Activated CD8-positive, alpha-beta memory T cell treated with anti-CD3 and anti-CD28 coated beads for 24 hours (primary cell): ENCODE results near the gene PRPF8.
"Not testable (repeated sequence)": the region's sequence is repeated elsewhere in the genome, so short reads cannot be mapped to it uniquely, and the experiment has no call there.

Experiments
- DNase-seq: peaks from one replicate; pipeline ENCODE4 v3.0.0-alpha.2; 2020

Gene PRPF8

DNA sequence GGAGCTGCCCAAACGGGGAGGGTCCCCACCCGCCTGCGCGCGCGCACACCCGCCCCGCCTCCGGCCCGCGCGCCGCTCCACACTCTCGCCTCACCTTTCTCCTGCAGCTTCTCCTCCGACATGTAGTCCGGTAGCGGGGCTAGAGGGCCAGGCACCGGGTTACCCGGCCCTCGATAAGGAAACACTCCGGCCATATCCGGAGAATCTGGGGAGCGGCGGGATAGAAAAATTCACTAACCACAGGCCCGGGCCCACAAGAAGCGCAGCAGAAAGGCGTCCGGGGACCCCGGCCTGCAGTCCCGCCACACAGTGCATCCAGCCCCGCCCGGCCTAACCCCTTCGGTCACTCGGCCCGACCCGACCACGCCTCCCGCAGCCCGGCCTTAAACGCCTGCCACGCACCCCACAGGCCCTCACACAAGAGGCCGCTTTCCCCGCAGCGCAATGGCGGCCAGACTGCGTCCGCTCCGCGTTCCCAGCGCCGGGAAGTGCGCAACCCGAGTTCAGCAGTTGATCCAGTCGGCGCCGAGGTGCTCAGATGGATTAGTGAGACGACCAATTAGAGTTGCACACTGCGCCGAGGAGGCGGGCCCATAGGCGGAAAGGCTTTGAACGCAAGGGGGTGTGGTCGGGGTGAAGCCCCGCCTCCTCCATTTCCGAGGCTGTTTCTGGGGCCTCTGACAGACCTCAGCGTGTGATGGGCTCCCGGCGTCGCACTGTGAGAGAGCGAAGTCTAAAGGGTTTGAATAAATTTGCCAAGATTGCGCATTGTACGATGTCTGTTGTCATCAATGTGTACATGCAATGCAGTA is at the start of gene PRPF8:
TSS of gene PRPF8 (minus strand) at position 490 of the 812 bp plus-strand sequence. CDS start at position 194, 296 bp downstream.
- DNase-seq, result peak; percentile 99

DNA sequence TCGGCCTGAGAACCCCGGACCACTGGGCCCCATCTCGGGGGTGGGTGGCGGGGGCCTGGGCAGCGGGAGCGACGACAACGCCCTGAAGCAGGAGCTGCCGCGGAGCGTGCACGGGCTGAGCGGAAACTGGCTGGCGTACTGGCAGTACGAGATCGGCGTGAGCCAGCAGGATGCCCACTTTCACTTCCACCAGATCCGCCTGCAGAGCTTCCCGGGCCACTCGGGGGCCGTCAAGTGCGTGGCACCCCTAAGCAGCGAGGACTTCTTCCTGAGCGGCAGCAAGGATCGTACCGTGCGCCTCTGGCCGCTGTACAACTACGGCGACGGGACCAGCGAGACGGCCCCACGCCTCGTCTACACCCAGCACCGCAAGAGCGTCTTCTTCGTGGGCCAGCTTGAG is 49.1 kb upstream of the PRPF8 start:
- DNase-seq, result no peak

DNA sequence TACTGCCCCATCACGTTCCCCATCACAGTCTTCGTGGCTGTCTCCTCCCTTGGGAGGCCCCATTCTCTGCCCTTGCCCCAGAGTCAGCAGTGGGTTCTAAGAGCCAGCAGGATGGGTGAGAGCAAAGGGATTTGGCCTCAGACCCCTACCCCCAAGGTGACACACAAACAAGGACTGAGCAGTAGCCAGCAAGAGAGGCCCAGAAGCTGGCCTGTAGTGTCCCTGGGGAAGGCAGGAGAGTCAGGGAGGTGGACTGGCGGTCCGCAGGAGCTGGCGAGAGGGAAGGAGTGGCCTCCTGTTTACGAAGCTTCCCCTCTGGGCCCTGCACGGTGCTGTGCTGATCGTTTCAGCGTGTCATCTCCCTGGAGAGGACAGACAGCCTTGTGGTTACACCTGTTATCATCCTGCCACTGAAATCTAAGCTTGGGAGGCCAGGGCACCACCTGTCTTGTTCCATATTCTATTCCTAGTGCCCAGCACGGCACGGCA is 48.2 kb upstream of the PRPF8 start:
- no peak for DNase-seq

DNA sequence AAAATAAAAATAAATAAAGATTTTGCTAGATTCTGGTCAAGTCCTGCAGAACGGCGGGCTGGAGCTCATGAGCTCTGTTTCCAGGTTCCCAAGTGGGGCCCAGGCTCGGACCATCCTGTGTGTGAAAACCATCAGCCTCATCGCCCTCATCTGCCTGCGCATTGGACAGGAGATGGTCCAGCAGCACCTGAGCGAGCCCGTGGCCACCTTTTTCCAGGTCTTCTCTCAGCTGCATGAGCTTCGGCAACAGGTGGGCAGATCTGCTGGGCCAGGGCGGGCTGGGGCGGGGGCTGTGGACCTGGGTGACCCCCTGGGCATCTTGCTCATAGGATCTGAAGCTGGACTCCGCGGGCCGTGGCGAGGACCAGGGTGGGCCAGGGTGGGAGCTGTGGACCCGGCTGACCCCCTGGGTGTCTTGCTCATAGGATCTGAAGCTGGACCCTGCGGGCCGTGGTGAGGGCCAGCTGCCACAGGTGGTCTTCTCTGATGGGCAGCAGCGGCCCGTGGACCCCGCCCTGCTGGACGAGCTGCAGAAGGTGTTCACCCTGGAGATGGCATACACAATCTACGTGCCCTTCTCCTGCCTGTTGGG is 47.7 kb upstream of the PRPF8 start:
- no peak for DNase-seq

DNA sequence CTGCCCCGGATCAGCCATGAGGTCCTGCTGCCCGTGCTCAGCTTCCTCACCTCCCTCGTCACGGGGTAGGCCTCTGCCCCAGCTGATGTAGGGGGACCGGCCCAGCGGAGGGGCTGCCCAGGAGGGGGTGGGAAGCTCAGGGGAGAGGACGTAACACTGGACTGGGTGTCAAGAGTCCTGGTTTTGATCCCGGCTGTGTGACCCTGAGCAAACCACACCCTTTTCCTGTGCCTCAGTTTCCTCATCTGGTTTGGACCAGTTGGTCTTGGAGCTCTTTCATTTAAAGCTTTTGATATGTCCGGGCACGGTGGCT is 46.5 kb upstream of the PRPF8 start:
- DNase-seq, result no peak

DNA sequence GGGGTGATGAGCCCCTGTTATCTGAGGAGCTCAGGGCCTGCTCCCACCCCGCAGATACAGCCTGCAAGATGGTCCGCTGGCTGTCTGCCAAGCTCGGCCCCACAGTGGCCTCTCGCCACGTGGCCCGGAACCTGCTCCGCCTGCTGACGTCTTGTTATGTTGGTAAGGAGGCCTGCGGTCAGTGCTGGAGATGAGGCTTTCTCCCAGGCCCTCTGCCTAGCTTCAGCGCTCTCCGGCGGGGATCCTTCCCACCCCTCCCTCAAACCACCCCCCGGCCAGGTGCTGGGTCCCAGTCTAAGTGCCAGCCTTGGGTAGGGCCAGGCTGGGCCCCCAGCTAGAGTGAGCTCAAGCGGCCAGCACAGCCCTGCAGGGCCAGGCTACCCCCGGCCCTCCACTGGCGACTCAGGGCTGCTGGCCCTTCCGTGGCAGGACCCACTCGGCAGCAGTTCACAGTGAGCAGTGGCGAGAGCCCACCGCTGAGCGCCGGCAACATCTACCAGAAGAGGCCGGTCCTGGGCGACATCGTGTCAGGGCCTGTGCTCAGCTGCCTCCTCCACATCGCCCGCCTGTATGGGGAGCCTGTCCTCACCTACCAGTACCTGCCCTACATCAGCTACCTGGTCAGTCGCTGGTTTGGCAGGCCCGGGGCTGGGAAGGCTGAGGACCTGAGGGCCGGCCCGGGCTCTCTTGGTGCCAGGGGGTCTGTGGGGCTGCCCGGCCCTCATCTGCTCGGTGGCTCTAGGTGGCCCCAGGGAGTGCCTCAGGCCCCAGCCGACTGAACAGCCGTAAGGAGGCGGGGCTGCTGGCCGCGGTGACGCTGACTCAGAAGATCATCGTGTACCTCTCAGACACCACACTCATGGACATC is 45.9 kb upstream of the PRPF8 start:
- DNase-seq, result no peak

DNA sequence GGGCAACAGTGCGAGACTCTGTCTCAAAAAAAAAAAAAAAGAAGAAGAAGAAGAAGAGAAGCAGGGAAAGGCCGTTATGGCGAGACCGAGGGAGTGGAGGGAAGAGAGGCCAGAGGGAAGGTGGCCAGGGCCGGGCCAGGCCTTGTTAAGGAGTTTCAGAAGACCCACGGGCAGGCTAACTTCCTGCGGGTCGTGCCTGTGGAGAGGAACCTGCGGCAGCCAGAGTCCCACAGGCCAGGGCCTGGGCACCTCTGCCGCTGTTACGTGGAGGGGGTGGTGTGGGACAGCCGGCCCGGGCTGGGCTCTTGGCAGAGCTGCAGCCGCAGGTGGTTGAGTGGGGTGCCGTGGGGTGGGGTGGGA is 45.3 kb upstream of the PRPF8 start:
- no peak for DNase-seq

DNA sequence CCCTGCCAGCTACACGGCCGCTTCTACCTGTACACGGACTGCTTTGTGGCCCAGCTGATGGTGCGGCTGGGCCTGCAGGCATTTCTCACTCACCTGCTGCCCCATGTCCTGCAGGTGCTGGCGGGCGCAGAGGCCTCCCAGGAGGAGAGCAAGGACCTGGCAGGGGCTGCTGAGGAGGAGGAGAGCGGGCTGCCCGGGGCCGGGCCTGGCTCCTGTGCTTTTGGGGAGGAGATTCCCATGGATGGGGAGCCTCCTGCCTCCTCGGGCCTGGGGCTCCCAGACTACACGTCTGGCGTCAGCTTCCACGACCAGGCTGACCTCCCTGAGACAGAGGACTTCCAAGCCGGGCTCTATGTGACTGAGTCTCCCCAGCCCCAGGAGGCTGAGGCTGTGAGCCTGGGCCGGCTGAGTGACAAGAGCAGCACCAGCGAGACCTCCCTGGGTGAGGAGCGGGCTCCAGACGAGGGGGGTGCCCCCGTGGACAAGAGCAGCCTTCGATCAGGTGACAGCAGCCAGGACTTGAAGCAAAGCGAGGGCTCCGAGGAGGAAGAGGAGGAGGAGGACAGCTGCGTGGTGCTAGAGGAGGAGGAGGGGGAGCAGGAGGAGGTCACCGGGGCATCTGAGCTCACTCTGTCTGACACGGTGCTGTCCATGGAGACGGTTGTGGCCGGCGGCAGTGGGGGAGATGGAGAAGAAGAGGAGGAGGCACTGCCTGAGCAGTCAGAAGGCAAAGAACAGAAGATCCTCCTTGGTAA is 43.4 kb upstream of the PRPF8 start:
- DNase-seq, result no peak

DNA sequence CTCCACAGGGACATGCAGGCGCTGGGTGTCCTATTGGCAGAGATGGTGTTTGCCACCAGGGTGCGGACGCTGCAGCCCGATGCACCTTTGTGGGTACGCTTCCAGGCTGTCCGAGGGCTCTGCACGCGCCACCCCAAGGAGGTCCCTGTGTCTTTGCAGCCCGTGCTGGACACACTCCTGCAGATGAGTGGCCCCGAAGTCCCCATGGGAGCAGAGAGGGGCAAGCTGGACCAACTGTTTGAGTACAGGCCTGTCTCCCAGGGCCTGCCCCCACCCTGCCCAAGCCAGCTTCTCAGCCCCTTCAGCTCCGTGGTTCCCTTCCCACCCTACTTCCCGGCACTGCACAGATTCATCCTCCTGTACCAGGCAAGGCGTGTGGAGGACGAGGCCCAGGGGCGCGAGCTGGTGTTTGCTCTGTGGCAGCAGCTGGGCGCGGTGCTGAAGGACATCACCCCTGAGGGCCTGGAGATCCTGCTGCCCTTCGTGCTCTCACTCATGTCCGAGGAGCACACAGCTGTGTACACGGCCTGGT is 42.7 kb upstream of the PRPF8 start:
- no peak for DNase-seq

DNA sequence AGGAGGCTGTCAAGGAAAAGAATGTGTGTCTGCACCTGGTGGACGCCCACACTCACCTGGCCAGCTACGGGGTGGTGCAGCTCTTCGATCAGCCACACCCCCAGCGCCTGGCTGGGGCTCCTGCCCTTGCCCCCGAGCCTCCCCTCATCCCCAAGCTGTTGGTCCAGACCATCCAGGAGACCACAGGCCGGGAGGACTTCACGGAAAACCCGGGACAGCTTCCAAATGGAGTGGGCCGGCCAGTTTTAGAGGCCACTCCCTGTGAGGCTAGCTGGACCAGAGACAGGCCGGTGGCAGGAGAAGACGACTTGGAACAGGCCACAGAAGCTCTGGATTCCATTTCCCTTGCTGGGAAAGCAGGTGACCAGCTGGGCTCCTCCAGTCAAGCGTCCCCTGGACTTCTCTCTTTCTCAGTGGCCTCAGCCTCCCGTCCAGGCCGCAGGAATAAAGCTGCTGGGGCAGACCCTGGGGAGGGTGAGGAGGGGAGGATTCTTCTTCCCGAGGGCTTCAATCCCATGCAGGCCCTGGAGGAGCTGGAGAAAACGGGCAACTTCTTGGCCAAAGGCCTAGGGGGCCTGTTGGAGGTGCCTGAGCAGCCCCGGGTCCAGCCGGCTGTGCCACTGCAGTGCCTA is 42.1 kb upstream of the PRPF8 start:
- no peak for DNase-seq

DNA sequence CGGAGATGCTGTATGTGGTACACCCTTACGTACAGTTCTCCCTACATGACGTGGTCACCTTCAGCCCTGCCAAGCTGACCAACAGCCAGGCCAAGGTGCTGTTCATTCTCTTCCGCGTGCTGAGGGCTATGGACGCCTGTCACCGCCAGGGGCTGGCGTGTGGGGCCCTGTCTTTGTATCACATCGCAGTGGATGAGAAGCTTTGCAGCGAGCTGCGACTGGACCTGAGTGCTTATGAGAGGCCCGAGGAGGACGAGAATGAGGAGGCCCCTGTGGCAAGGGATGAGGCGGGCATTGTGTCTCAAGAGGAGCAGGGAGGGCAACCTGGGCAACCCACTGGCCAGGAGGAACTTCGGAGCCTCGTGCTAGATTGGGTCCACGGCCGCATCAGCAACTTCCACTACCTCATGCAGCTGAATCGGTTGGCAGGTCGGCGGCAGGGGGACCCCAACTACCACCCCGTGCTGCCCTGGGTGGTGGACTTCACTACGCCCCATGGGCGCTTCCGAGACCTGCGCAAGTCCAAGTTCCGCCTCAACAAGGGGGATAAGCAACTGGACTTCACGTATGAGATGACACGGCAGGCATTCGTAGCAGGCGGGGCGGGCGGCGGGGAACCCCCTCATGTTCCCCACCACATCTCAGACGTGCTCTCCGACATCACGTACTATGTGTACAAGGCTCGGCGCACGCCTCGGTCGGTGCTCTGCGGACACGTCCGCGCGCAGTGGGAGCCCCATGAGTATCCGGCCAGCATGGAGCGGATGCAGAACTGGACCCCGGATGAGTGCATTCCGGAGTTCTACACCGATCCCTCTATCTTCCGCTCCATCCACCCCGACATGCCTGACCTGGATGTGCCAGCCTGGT is 41.2 kb upstream of the PRPF8 start:
- DNase-seq, result no peak

DNA sequence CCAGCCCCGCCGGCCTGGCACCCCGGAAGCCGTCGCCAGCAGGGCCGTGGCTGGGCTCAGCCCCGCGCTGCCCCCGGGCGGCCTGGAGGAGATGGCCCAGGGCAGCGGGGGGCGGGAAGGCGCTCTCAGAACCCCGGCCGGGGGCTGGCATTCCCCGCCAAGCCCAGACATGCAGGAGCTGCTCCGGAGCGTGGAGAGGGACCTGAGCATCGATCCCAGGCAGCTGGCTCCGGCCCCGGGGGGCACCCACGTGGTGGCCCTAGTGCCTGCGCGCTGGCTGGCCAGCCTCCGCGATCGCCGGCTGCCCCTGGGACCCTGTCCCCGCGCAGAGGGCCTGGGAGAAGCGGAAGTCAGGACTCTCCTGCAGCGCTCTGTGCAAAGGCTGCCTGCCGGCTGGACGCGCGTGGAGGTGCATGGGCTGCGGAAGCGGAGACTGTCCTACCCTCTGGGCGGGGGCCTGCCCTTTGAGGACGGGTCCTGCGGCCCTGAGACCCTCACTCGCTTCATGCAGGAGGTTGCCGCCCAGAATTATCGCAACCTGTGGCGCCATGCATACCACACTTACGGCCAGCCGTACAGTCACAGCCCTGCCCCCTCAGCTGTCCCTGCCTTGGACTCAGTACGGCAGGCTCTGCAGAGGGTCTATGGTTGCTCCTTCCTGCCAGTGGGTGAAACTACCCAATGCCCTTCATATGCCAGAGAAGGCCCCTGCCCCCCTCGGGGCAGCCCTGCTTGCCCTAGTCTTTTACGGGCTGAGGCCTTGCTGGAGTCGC is 40.4 kb upstream of the PRPF8 start:
- DNase-seq, result no peak

DNA sequence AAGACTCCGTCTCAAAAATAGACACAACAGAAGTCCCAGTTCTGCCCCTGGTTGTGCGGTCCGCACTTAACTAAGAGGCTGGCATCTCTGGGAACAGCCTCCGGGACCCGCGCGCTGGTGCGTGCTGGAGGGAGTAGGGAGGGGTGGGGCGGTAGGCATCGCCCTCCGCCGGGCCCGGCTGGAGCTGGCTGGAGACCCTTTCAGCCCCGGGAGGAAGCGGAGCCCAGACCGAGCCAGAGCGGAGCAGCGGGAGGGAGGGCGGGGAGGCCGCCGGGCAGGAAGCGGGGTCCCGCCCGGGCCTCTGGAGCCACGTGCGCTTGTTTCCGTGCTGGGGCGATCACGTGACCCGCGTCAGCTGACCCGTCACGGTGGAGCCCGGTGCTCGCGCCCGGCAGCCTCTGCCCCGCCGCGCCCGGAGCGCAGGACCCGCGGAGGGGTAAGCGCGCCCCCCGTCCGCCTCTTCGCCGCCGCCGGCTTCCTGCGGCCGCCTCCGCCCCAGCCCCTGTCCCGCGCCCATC is 39.7 kb upstream of the PRPF8 start, which contains the start of gene WDR81:
TSS of gene WDR81 (plus strand) at position 354 of the 518 bp plus-strand sequence. CDS start 256 bp downstream, outside the sequence.
- DNase-seq, result peak; percentile 94

DNA sequence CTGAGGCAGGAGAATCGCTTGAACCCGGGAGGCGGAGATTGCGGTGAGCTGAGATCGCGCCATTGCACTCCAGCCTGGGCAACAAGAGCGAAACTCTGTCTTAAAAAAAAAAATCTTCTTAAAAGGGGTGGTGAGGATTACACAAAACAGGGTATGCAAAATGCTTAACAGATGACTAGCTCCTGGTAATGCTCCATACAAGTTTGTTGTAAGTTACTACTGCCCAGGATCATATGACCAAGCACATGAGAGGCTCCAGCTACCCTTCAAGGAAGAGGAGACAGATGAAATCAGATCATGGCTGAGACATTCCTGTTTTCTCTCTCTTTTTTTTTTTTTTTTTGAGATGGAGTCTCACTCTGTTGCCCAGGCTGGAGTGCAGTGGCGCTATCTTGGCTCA is 37.4 kb upstream of the PRPF8 start:
- not testable (repeated sequence) for DNase-seq

DNA sequence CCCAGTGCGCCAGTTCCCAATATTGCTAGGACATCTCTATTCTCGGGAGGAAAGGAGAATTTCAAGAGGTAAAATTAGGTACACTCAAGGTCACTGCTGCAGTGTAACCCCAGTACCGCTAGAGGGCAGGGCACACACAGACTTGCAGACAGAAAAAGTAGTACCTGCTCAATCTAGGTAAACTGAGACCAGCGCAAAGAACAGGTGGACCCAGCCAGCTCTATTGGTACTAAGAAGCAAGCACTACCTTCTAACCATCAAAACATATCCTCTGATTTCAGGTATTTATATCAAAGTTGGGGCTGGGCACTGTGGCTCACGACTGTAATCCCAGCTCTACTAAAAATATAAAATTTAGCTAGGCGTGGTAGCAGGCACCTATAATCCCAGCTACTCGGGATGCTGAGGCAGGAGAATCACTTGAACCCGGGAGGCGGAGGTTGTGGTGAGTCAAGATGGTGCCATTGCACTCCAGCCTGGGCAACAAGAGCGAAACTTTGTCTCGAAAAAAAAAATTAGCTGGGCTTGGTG is 36.3 kb upstream of the PRPF8 start:
- DNase-seq, result peak; percentile 86

DNA sequence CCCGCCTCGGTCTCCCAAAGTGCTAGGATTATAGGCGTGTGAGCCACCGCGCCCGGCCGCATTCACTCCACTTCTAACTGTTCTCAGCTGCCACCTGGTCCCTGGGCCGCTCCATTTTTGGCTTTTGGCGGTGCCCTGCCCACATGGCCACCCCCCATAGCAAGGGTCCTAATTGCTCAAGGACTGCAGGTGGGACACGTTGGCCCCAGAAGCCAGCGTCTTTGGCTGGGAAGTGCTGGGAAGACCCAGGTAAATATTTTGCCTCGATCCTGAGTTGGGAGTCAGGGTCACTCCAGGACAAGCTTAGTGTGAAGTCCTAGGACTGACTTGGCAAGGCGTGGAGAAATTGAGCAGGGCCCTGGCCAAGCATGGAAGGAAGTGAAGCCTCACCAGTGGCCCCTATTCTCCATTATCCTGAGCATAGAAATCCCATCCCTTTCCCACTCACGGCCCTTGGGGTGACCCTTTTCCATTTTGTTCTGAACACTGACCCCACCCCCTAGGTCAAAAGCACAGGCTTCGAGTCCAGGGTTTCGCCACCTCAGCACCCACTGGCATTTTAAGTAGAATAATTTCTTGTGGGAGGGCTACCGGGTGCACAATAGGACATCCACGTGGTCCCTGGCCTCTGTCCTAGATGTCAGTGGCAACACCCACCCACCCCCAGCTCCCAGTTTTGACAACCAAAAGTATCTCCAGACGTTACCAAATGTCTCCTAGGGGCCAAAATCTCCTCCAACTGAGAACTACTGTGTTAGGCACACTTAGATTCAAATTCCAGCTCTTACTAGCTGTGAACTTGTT is 33.9 kb upstream of the PRPF8 start:
- DNase-seq, result peak; percentile 51

DNA sequence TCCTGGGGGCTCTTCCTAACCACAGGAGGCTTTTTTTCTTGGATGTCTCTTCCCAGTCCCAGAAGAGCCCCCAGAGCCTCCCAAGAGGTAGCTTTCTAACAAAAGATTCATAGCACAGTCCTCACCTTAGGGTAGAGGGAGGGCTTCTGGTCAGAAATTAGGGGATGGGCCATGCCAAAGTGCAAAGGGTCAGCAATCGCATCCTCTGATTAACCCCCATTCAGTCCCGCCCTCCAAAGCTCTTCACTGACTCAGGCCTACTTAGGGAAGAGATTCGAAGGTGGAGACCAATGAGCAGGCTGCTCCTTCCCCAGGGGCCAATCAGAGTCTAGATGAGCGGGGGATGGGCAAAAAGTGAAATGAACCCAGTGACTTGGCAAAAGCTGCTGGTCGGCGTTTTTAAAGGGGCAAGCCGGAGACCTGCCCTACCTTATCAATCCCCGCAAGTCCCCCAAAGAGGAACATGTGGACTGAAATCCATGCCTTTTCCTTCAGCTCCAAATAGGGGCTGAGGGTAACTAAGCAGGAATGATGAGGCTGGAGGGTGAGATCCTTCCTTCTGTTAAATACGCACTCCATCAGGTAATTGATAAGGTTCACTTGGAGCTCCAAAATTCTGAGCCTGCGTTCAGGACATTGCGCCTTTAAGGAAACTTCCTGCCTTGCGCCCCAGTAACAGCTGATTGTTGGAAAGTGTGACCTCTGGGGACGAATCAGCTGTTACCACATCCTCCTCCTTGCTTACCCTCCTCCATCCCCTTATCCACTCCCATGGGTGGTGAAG is 32.4 kb upstream of the PRPF8 start:
- peak; percentile 89 for DNase-seq
